Neural cell (in vitro differentiated cells): ENCODE results near the gene MCM3AP. TPM values are rescaled to one million over a fixed set of nuclear protein-coding genes. Genes with fewer than 3 reads are reported as not detected.

Experiments
- H2AFZ ChIP-seq: fragments of 200-600, 300-800 bp; sonication (generic), shearing (Covaris generic); 2 replicates; pipeline ENCODE4 v1.6.0; 2014; ENCODE audit warnings: low read depth, mild to moderate bottlenecking, antibody characterized with exemption, low read length, moderate library complexity
- H3F3A ChIP-seq: fragments of 200-600 bp; shearing (Covaris generic); 2 replicates; pipeline ENCODE4 v1.6.1; 2016; ENCODE audit warnings: mild to moderate bottlenecking, moderate library complexity, mixed read lengths, antibody characterized with exemption, low read length; ENCODE audit not compliant: insufficient read depth, poor library complexity, severe bottlenecking
- H3K27ac ChIP-seq: fragments of 200-600, 300-800 bp; sonication (generic), shearing (Covaris generic); 2 replicates; pipeline ENCODE4 v1.5.1; 2014; ENCODE audit warnings: mild to moderate bottlenecking, low read length, moderate library complexity
- H3K27me3 ChIP-seq: fragments of 300-800, 200-600 bp; sonication (generic), shearing (Covaris generic); 2 replicates; pipeline ENCODE4 v1.6.0; 2014; ENCODE audit warnings: mild to moderate bottlenecking, low read depth, low read length, moderate library complexity; ENCODE audit not compliant: insufficient read depth
- H3K36me3 ChIP-seq: fragments of 300-800, 200-600 bp; sonication (generic), shearing (Covaris generic); 2 replicates; pipeline ENCODE4 v1.5.1; 2014; ENCODE audit warnings: mild to moderate bottlenecking, antibody characterized with exemption, low read length, moderate library complexity; ENCODE audit not compliant: insufficient read depth
- H3K4me2 ChIP-seq: fragments of 300-800, 200-600 bp; sonication (generic), shearing (Covaris generic); 2 replicates; pipeline ENCODE4 v1.6.0; 2014; ENCODE audit warnings: mild to moderate bottlenecking, low read length
- H3K4me3 ChIP-seq: fragments of 300-800, 200-600 bp; sonication (generic), shearing (Covaris generic); 2 replicates; pipeline ENCODE4 v1.5.1; 2014; ENCODE audit warnings: mild to moderate bottlenecking, low read length, moderate library complexity
- H3K79me2 ChIP-seq: fragments of 200-600 bp; shearing (Covaris generic); replicated peaks from 2 replicates; pipeline ENCODE4 v1.6.0; 2014; ENCODE audit warnings: mild to moderate bottlenecking, low read length, moderate library complexity; ENCODE audit not compliant: insufficient read depth
- H3K9ac ChIP-seq: fragments of 300-800, 200-600 bp; sonication (generic), shearing (Covaris generic); 2 replicates; pipeline ENCODE4 v1.6.1; 2016; ENCODE audit warnings: mild to moderate bottlenecking, low read length, mixed read lengths
- H3K9me2 ChIP-seq: fragments of 200-600 bp; shearing (Covaris generic); 2 replicates; pipeline ENCODE4 v1.6.1; 2016; ENCODE audit warnings: mild to moderate bottlenecking, low read length, mixed read lengths; ENCODE audit not compliant: insufficient read depth
- H3K9me3 ChIP-seq: fragments of 200-600, 300-800 bp; sonication (generic), shearing (Covaris generic); 2 replicates; pipeline ENCODE4 v1.6.1; 2016; ENCODE audit warnings: mild to moderate bottlenecking, mixed run types, low read length, moderate library complexity, mixed read lengths
- H4K20me1 ChIP-seq: fragments of 200-600 bp; shearing (Covaris generic); 2 replicates; pipeline ENCODE4 v1.6.1; 2016; ENCODE audit warnings: mild to moderate bottlenecking, mixed run types; ENCODE audit not compliant: insufficient read depth
- EP300 ChIP-seq: fragments of 450-650 bp; conservative IDR thresholded peaks from 2 replicates; pipeline ENCODE4 v1.6.1; 2014; ENCODE audit warnings: antibody characterized with exemption, mild to moderate bottlenecking, moderate library complexity; ENCODE audit not compliant: poor library complexity, severe bottlenecking
- EZH2 ChIP-seq: fragments of 200-600, 300-800 bp; shearing (Covaris generic), sonication (generic); IDR thresholded peaks from 2 replicates; pipeline ENCODE4 v1.6.1; 2014; ENCODE audit warnings: antibody characterized with exemption, low read length, borderline replicate concordance, mild to moderate bottlenecking; ENCODE audit not compliant: insufficient read depth, poor library complexity, severe bottlenecking
- MXI1 ChIP-seq: fragments of 450-650 bp; conservative IDR thresholded peaks from 2 replicates; pipeline ENCODE4 v1.6.1; 2014; ENCODE audit warnings: antibody characterized with exemption, mild to moderate bottlenecking; ENCODE audit not compliant: poor library complexity, severe bottlenecking
- POLR2AphosphoS5 ChIP-seq: IDR thresholded peaks from 2 replicates; pipeline ENCODE4 v1.6.1; 2012
- RAD21 ChIP-seq: fragments of 450-650 bp; conservative IDR thresholded peaks from 2 replicates; pipeline ENCODE4 v1.6.1; 2014; ENCODE audit warnings: antibody characterized with exemption, mild to moderate bottlenecking, moderate library complexity
- SMC3 ChIP-seq: fragments of 450-650 bp; conservative IDR thresholded peaks from 2 replicates; pipeline ENCODE4 v1.6.1; 2014; ENCODE audit warnings: antibody characterized with exemption, mild to moderate bottlenecking, moderate library complexity; ENCODE audit not compliant: poor library complexity
- TAF1 ChIP-seq: IDR thresholded peaks from 2 replicates; pipeline ENCODE4 v1.6.1; 2012; ENCODE audit warnings: low read depth
- polyA plus RNA-seq: library from polyadenylated mRNA; depleted of rRNA; stranded (reverse); fragments of >200 nt; gene quantifications from 2 replicates; pipeline ENCODE4 v1.2.3, GENCODE V29; 2014
- TF ChIP-seq, protein P1 (sequence below): fragments of 450-650 bp; IDR thresholded peaks from 2 replicates; pipeline ENCODE4 v1.5.1; 2014; ENCODE audit warnings: antibody characterized with exemption, mild to moderate bottlenecking, moderate library complexity; ENCODE audit not compliant: poor library complexity, severe bottlenecking
- TF ChIP-seq, protein P2 (sequence below): IDR thresholded peaks from 2 replicates; pipeline ENCODE4 v1.6.1; 2012; ENCODE audit warnings: borderline replicate concordance

MCM3AP gene
- polyA plus RNA-seq, 1 donor from 2014 or later, result 74.2 TPM

DNA sequence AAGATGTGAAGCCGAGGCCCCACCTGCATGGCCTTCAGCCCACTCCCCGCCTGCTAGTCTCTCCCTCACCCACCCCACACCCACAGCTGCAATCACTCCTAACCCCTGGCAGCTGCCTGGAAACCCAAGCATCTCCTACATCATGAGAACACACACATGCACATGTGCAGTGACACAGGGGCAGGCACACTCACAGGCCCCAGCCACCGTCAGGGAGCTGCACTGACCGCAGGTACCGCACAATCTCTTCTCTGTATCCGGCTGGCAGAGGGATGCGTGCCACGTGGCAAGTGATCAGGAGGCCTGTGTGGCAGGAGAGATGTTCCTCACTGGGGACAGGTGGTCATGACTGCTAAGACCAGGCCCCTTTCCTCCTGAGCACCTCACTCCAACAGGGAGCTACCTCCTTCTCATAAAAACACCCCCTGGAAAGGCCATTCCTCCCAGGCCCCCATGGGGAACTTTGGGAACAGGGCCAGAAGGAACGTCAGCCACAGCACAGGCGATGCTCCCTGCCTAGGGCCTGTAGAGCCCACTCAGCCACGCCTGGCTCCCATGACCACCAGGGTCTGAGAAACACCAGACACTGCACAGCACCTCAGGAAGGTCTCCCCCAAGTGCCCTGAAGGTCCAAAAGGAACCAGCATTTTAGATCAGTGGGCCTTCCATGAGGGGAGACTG, 62.8 kb downstream of the MCM3AP start:
- H3K27ac ChIP-seq, result no peak overlapping the region
- H4K20me1 ChIP-seq, result no peaks in the 10 kb centered on the region

DNA sequence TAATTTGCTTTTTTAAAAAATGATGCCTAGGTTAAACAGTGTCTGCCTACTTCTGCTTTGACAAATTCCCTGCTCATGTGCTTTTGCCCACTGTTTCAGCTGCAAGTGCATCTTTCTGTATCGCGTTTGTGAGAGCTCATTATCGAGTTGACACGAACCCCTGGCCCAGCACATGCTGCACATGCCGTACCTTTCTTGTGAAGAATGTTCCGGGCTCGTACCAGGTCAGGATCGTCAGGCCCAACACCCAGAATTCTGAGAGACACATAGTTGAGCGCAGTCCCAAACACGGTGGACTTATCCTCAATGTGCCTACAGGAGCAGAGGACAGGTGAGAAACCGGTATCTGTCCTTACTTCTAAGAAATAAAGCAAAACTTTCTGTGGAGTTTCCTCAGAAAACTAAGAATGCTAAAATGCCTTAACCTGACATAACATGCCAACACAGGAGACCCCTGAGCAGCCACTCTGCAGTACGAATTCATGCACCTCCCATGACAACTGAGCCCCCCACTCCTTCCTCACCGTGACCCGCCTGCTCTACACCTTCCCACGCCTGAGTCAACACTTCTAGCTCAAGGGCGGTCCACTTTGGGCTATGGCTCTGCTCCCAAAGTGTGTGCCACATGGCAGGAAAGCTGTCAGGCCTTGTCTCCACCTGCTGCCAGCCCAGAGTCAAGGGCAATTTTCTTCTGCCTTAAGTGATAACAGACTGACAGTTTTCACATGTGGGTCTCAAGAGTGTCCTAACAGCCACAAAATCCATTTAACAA, 63.6 kb downstream of the MCM3AP start:
- Histone ChIP-seq H2AFZ (no peak overlapping the region), H3K79me2 (peaks cover 33% of the 10 kb centered on the region), H3K9me2 (no peaks in the 10 kb centered on the region), H3K36me3 (no peaks in the 10 kb centered on the region), H3K27me3 (no peaks in the 10 kb centered on the region), H3K4me3 (no peak overlapping the region), H3K9ac (no peak overlapping the region), H4K20me1 (no peaks in the 10 kb centered on the region), H3K27ac (no peak overlapping the region), H3K9me3 (no peaks in the 10 kb centered on the region), H3F3A (no peaks in the 10 kb centered on the region), H3K4me2 (no peak overlapping the region)
- TF ChIP-seq SMC3, result no peak
- no peak for TF ChIP-seq EZH2
- no peak for TF ChIP-seq TAF1
- TF ChIP-seq, protein P1, sequence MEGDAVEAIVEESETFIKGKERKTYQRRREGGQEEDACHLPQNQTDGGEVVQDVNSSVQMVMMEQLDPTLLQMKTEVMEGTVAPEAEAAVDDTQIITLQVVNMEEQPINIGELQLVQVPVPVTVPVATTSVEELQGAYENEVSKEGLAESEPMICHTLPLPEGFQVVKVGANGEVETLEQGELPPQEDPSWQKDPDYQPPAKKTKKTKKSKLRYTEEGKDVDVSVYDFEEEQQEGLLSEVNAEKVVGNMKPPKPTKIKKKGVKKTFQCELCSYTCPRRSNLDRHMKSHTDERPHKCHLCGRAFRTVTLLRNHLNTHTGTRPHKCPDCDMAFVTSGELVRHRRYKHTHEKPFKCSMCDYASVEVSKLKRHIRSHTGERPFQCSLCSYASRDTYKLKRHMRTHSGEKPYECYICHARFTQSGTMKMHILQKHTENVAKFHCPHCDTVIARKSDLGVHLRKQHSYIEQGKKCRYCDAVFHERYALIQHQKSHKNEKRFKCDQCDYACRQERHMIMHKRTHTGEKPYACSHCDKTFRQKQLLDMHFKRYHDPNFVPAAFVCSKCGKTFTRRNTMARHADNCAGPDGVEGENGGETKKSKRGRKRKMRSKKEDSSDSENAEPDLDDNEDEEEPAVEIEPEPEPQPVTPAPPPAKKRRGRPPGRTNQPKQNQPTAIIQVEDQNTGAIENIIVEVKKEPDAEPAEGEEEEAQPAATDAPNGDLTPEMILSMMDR, result no peak
- TF ChIP-seq MXI1, result no peak
- no peak for TF ChIP-seq POLR2AphosphoS5
- TF ChIP-seq, protein P2, sequence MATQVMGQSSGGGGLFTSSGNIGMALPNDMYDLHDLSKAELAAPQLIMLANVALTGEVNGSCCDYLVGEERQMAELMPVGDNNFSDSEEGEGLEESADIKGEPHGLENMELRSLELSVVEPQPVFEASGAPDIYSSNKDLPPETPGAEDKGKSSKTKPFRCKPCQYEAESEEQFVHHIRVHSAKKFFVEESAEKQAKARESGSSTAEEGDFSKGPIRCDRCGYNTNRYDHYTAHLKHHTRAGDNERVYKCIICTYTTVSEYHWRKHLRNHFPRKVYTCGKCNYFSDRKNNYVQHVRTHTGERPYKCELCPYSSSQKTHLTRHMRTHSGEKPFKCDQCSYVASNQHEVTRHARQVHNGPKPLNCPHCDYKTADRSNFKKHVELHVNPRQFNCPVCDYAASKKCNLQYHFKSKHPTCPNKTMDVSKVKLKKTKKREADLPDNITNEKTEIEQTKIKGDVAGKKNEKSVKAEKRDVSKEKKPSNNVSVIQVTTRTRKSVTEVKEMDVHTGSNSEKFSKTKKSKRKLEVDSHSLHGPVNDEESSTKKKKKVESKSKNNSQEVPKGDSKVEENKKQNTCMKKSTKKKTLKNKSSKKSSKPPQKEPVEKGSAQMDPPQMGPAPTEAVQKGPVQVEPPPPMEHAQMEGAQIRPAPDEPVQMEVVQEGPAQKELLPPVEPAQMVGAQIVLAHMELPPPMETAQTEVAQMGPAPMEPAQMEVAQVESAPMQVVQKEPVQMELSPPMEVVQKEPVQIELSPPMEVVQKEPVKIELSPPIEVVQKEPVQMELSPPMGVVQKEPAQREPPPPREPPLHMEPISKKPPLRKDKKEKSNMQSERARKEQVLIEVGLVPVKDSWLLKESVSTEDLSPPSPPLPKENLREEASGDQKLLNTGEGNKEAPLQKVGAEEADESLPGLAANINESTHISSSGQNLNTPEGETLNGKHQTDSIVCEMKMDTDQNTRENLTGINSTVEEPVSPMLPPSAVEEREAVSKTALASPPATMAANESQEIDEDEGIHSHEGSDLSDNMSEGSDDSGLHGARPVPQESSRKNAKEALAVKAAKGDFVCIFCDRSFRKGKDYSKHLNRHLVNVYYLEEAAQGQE, result no peak
- TF ChIP-seq RAD21, result no peak

More for the DNA sequence above, 62.8 kb downstream of the MCM3AP start:
- Histone ChIP-seq H3K4me3 (no peak overlapping the region), H2AFZ (no peak overlapping the region), H3K4me2 (no peak overlapping the region), H3K79me2 (peaks cover 40% of the 10 kb centered on the region), H3F3A (no peaks in the 10 kb centered on the region), H3K9me2 (no peaks in the 10 kb centered on the region), H3K36me3 (no peaks in the 10 kb centered on the region), H3K27me3 (no peaks in the 10 kb centered on the region), H3K9ac (no peak overlapping the region), H3K9me3 (no peaks in the 10 kb centered on the region)
- TF ChIP-seq MXI1 (no peak), RAD21 (no peak), EP300 (no peak), POLR2AphosphoS5 (no peak), SMC3 (no peak), TAF1 (no peak), EZH2 (no peak)
- TF ChIP-seq, protein P1, result no peak
- TF ChIP-seq, protein P2, result no peak
